ENCODE measurements around the gene ZNF740. TPM values are rescaled to one million over a fixed set of nuclear protein-coding genes. Genes with fewer than 3 reads are reported as not detected.

ZNF740 gene
- total RNA-seq, 1 donor from 2014 or later: 47.6 TPM

- no peak for DNase-seq (ENCODE audit: low spot score)
- H3K4me3 Mint-ChIP-seq (ENCODE audit: unreplicated experiment): peak overlapping the region; percentile 91
- H3K36me3 Mint-ChIP-seq (ENCODE audit: low read depth, unreplicated experiment): peaks cover 4% of the 10 kb centered on the region
- no peaks in the 10 kb centered on the region for H3K9me3 Mint-ChIP-seq (ENCODE audit: unreplicated experiment)
- peaks cover 77% of the 10 kb centered on the region for H3K4me1 Mint-ChIP-seq (ENCODE audit: unreplicated experiment)
- TF ChIP-seq CTCF (IDR thresholded peaks at IDR 0.05; ENCODE audit: unreplicated experiment): no peak
- peak overlapping the region; percentile 52 for H3K27ac Mint-ChIP-seq (ENCODE audit: unreplicated experiment)
- H3K27me3 Mint-ChIP-seq (ENCODE audit: unreplicated experiment): peaks cover 15% of the 10 kb centered on the region
These were observed 39.6 kb downstream of the ZNF740 start for GRCh38 chr12:53219956-53220693.

- peaks cover 4% of the 10 kb centered on the region for H3K36me3 Mint-ChIP-seq (ENCODE audit: low read depth, unreplicated experiment)
- H3K9me3 Mint-ChIP-seq (ENCODE audit: unreplicated experiment): no peaks in the 10 kb centered on the region
- peak; percentile 86 for DNase-seq (ENCODE audit: low spot score)
- H3K4me1 Mint-ChIP-seq (ENCODE audit: unreplicated experiment): peaks cover 75% of the 10 kb centered on the region
- peaks cover 12% of the 10 kb centered on the region for H3K27me3 Mint-ChIP-seq (ENCODE audit: unreplicated experiment)
- no peak for TF ChIP-seq CTCF (IDR thresholded peaks at IDR 0.05; ENCODE audit: unreplicated experiment)
- H3K4me3 Mint-ChIP-seq (ENCODE audit: unreplicated experiment): peak overlapping the region; percentile 91
- H3K27ac Mint-ChIP-seq (ENCODE audit: unreplicated experiment): peak overlapping the region; percentile 52
These were observed 40.2 kb downstream of the ZNF740 start for GRCh38 chr12:53220694-53221202.

GRCh38 chr12:53221203-53222080 is 40.9 kb downstream of the ZNF740 start:
- H3K27ac Mint-ChIP-seq (ENCODE audit: unreplicated experiment): peak overlapping the region; percentile 27
- peaks cover 68% of the 10 kb centered on the region for H3K4me1 Mint-ChIP-seq (ENCODE audit: unreplicated experiment)
- H3K9me3 Mint-ChIP-seq (ENCODE audit: unreplicated experiment): no peaks in the 10 kb centered on the region
- peaks cover 10% of the 10 kb centered on the region for H3K27me3 Mint-ChIP-seq (ENCODE audit: unreplicated experiment)
- H3K4me3 Mint-ChIP-seq (ENCODE audit: unreplicated experiment): peak overlapping the region; percentile 91
- no peak for TF ChIP-seq CTCF (IDR thresholded peaks at IDR 0.05; ENCODE audit: unreplicated experiment)
- H3K36me3 Mint-ChIP-seq (ENCODE audit: low read depth, unreplicated experiment): peaks cover 4% of the 10 kb centered on the region
- DNase-seq (ENCODE audit: low spot score): peak; percentile 69

GRCh38 chr12:53222170-53222721 is 41.7 kb downstream of the ZNF740 start:
- Mint-ChIP-seq H3K36me3 (ENCODE audit: low read depth, unreplicated experiment) (peaks cover 4% of the 10 kb centered on the region), H3K4me1 (ENCODE audit: unreplicated experiment) (peaks cover 60% of the 10 kb centered on the region), H3K27me3 (ENCODE audit: unreplicated experiment) (peaks cover 14% of the 10 kb centered on the region), H3K4me3 (ENCODE audit: unreplicated experiment) (peak overlapping the region; percentile 68), H3K9me3 (ENCODE audit: unreplicated experiment) (no peaks in the 10 kb centered on the region), H3K27ac (ENCODE audit: unreplicated experiment) (no peak overlapping the region)
- DNase-seq (ENCODE audit: low spot score): no peak
- no peak for TF ChIP-seq CTCF (IDR thresholded peaks at IDR 0.05; ENCODE audit: unreplicated experiment)
